ENCODE data around the gene HERC4.

HERC4 gene

GRCh38 chr10:68073631-68074030 is 1.5 kb downstream of the HERC4 start:
- H3K27ac ChIP-seq = no peak overlapping the region; the same call in 1 of the 2 replicates
- no peaks in the 10 kb centered on the region for H3K27me3 ChIP-seq (ENCODE audit: insufficient read depth, low read depth)
- H3K36me3 ChIP-seq (ENCODE audit: insufficient read depth) = no peaks in the 10 kb centered on the region
- H3K4me2 ChIP-seq = peak overlapping the region; percentile 93
- H3K79me2 ChIP-seq (ENCODE audit: insufficient read depth, low read depth) = peaks cover 45% of the 10 kb centered on the region
- H3K9ac ChIP-seq = peak overlapping the region; percentile 85; the same call in 1 of the 2 replicates
- H3K4me1 ChIP-seq (ENCODE audit: low read depth, poor library complexity, severe bottlenecking) = peaks cover 29% of the 10 kb centered on the region
- H3K4me3 ChIP-seq (IDR thresholded peaks at IDR 0.05; ENCODE audit: insufficient read depth, low read depth, low read length) = peak overlapping the region; percentile 25
- no peak for TF ChIP-seq CTCF (conservative IDR thresholded peaks at IDR 0.05; ENCODE audit: low read depth, low read length)
- H2AFZ ChIP-seq (ENCODE audit: low read depth) = no peak overlapping the region
- H4K20me1 ChIP-seq (ENCODE audit: insufficient read depth) = no peaks in the 10 kb centered on the region

DNA sequence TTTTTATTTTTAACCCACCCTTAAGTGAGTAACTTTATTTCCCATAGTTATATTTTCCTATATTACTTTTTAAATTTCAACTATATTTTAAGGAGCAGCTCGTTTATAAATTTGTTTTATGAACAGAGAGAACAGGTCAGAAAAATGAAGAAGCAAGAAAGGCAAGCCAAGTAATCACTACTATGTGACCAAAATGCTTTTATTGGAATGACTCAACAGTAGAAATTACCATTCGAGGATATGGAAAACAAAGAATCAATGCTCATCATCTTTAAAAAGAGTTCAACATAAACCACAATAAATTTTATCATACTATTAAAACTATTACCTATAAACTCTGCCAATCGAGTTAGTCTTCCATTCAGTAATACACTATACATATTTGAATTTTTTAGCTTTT is 7.6 kb downstream of the HERC4 start:
- Histone ChIP-seq H3K4me2 (no peak overlapping the region), H2AFZ (ENCODE audit: low read depth) (no peak overlapping the region), H4K20me1 (ENCODE audit: insufficient read depth) (no peaks in the 10 kb centered on the region), H3K4me1 (ENCODE audit: low read depth, poor library complexity, severe bottlenecking) (peaks cover 9% of the 10 kb centered on the region), H3K27me3 (ENCODE audit: insufficient read depth, low read depth) (no peaks in the 10 kb centered on the region), H3K36me3 (ENCODE audit: insufficient read depth) (no peaks in the 10 kb centered on the region), H3K4me3 (IDR thresholded peaks at IDR 0.05; ENCODE audit: insufficient read depth, low read depth, low read length) (no peak overlapping the region), H3K27ac (no peak overlapping the region), H3K79me2 (ENCODE audit: insufficient read depth, low read depth) (peaks cover 20% of the 10 kb centered on the region), H3K9ac (no peak overlapping the region)
- TF ChIP-seq CTCF (conservative IDR thresholded peaks at IDR 0.05; ENCODE audit: low read depth, low read length) = no peak

DNA sequence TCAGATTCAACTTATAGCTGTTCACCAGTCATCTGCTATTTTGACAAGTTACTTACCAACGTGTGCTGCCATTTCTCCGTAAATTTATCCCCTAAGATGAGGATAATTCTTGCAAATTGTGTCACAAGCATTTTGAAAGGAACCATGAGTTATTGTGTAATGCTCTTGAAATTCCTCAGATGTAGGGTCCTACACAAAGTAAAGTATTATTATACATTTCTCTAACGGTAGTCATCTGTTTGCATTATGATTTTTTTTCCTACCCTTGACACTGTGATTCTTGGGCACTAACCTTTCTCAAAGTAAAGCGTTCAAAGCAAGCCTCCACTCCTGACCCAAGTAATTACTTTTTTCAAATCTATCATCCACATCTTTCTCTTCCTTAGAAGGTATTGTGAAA is 8.1 kb downstream of the HERC4 start:
- Histone ChIP-seq H4K20me1 (ENCODE audit: insufficient read depth) (no peaks in the 10 kb centered on the region), H3K4me2 (no peak overlapping the region), H3K27ac (no peak overlapping the region), H3K27me3 (ENCODE audit: insufficient read depth, low read depth) (no peaks in the 10 kb centered on the region), H3K79me2 (ENCODE audit: insufficient read depth, low read depth) (peaks cover 18% of the 10 kb centered on the region), H3K4me3 (IDR thresholded peaks at IDR 0.05; ENCODE audit: insufficient read depth, low read depth, low read length) (no peak overlapping the region), H3K9ac (no peak overlapping the region), H2AFZ (ENCODE audit: low read depth) (no peak overlapping the region), H3K4me1 (ENCODE audit: low read depth, poor library complexity, severe bottlenecking) (peaks cover 4% of the 10 kb centered on the region), H3K36me3 (ENCODE audit: insufficient read depth) (no peaks in the 10 kb centered on the region)
- TF ChIP-seq CTCF (conservative IDR thresholded peaks at IDR 0.05; ENCODE audit: low read depth, low read length) = no peak

GRCh38 chr10:68053553-68053952 is 21.5 kb downstream of the HERC4 start:
- Histone ChIP-seq H3K4me3 (IDR thresholded peaks at IDR 0.05; ENCODE audit: insufficient read depth, low read depth, low read length) (no peak overlapping the region), H2AFZ (ENCODE audit: low read depth) (no peak overlapping the region), H4K20me1 (ENCODE audit: insufficient read depth) (no peaks in the 10 kb centered on the region), H3K27ac (no peak overlapping the region), H3K9ac (no peak overlapping the region), H3K36me3 (ENCODE audit: insufficient read depth) (no peaks in the 10 kb centered on the region), H3K79me2 (ENCODE audit: insufficient read depth, low read depth) (no peaks in the 10 kb centered on the region), H3K27me3 (ENCODE audit: insufficient read depth, low read depth) (no peaks in the 10 kb centered on the region), H3K4me2 (no peak overlapping the region), H3K4me1 (ENCODE audit: low read depth, poor library complexity, severe bottlenecking) (no peaks in the 10 kb centered on the region)
- TF ChIP-seq CTCF (conservative IDR thresholded peaks at IDR 0.05; ENCODE audit: low read depth, low read length) = no peak

Data from KMS-11 (cell line).